Glomerular endothelial cell (primary cell): ENCODE results near the gene FGF9. TPM values are rescaled to one million over a fixed set of nuclear protein-coding genes. Genes with fewer than 3 reads are reported as not detected.

Experiments used
- DNase-seq: peaks from one replicate; pipeline ENCODE4 v3.0.0-alpha.2; 2011; ENCODE audit warnings: low read depth, low spot score; ENCODE audit errors: extremely low read depth
- total RNA-seq: library from RNA; depleted of rRNA; stranded (reverse); fragments of >200 nt; gene quantifications from 2 replicates; pipeline ENCODE4 v1.2.3, GENCODE V29; 2015

The FGF9 gene
- total RNA-seq, 1 donor from 2014 or later, result not detected

GRCh38 chr13:21752501-21752900 lies 81.6 kb downstream of the FGF9 start:
- DNase-seq, result no peak

- no peak for DNase-seq
Measured at GRCh38 chr13:21753117-21753729, 82.3 kb downstream of the FGF9 start.

Other genes starting within 250 kb of the FGF9 start
- 64.7 and 65.0 TPM in 2 replicates for gene ZDHHC20, start 211.8 kb upstream of the FGF9 start, total RNA-seq
- 72.5 and 85.5 TPM in 2 replicates for gene MICU2, start 66.9 kb upstream of the FGF9 start, total RNA-seq